GM20000 (cell line): ENCODE measurements around the gene TMEM115.

ENCODE experiments used
- DNase-seq: peaks from one replicate; pipeline ENCODE4 v3.0.0; 2012; ENCODE audit warnings: low spot score
- CTCF ChIP-seq: IDR thresholded peaks from 2 replicates; pipeline ENCODE4 v1.5.1; 2012; ENCODE audit warnings: mild to moderate bottlenecking, control low read depth; ENCODE audit errors: extremely low read depth, missing control alignments

The TMEM115 gene

DNA sequence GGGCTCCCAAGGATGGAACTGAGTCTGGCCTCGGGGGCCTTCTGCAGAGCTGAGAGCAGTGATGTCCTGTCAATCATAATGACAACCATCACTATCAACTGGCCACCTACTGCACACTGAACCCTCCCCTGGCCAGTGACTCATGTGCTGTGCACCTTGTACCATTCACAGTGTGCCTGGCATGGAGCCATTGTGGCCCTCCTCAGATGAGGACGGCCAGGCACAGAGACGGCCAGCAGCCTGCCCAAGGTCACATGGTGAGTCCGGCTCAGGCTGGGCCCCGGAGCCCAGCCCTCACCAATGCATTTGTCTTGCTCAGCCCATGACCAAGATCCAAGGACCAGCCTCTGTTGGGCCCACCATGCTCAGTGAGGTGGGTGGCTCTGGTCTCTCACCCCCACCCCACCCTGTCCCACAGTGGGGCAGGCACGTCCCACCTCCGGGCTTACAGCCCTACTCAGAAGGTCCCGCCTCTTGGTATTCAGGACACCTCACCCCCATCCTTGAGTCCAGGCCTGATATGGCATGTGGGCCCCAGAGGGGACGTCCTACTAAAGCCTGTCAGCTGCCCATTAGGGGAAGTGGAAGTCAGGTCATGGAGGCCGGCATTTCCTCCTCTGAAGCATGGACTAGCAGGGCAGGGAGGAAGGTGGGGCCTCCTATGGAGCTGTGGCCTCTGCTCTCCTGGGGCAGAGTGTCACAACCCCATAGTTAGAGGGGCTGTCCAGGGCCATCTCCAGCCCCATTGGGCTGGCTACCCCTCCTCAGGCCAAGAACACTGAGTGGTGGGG is 35.9 kb upstream of the TMEM115 start:
- TF ChIP-seq CTCF, result no peak
- no peak for DNase-seq

- DNase-seq, result no peak
- no peak for TF ChIP-seq CTCF
Measured at GRCh38 chr3:50393061-50393460, 33.7 kb upstream of the TMEM115 start.

GRCh38 chr3:50392101-50392715 is 32.9 kb upstream of the TMEM115 start:
- DNase-seq, result no peak
- no peak for TF ChIP-seq CTCF

DNA sequence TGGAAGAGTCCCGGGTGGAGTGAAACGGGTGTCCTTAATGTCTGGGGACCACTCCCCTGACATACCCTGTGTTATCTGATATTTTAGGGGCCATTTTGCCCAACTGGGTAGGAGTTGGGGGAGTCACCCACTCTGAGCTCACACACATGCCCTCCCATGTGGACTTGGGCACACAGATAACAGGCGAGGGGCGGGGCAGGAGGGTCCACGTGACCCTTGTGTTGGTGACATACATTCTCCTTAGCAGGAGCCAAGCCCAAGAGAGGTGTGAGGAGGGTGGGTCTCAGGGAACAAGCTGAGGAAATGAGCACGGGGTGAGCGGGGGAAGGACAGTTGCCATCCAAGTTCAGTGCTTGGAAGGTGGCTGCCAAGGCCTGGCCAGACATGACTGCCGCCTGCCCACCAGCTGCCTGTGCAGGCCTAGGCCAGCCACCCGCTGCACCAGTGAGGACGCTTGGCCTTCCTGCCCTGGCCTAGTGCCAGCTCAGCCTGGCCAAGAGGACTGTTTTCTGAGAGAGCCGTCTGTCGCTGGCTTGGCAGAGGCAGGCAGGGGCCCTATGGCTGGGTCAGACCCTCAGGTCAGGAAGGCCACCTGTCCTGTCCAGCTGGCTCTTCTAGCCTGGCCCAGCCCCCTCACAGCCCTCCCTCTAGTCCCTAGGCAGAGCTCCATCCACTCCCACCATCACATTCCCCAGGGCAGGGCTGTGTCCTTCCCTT is 31.3 kb upstream of the TMEM115 start:
- TF ChIP-seq CTCF, result no peak
- no peak for DNase-seq

DNA sequence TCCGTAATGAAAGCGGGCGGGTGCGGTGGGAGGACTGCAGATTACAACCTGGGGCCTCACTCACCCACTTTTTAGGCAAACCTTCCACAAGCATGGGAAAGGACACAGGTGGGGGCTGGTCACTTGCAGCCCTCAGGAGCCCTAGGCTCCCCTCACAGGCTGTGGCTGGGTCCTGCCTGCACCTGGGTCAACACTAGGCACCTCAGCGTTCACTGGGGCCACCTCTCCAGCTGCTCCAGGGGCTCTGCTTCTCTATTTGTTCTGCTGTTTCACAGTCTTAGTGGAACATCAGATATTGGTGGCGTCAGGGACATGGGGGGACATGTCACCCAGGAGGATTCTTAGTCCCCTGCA is 30.1 kb upstream of the TMEM115 start:
- TF ChIP-seq CTCF, result no peak
- DNase-seq, result no peak

- TF ChIP-seq CTCF, result no peak
- no peak for DNase-seq
Measured at GRCh38 chr3:50388720-50389413, 29.5 kb upstream of the TMEM115 start.
